Measurements from ENCODE around the gene CCSER1. TPM values are rescaled to one million over a fixed set of nuclear protein-coding genes. Genes with fewer than 3 reads are reported as not detected.

Gene CCSER1
- polyA plus RNA-seq, 3 donors: 0.09 to 0.75 (median 0.13) TPM

- no peak for TF ChIP-seq CTCF (IDR thresholded peaks at IDR 0.05)
- WGBS (ENCODE audit: insufficient coverage): no CpG with 5 or more reads among the region's 2 CpGs
- Mint-ChIP-seq H3K27ac (no peak overlapping the region), H3K27me3 (ENCODE audit: low read depth in 3 of 3) (no peaks in the 10 kb centered on the region), H3K36me3 (no peaks in the 10 kb centered on the region), H3K9me3 (peaks cover 0 to 4% (median 0%) of the 10 kb centered on the region in 7 donors), H3K4me3 (no peak overlapping the region), H3K4me1 (no peaks in the 10 kb centered on the region)
- Histone ChIP-seq H3K79me2 (ENCODE audit: insufficient read depth, low read length) (no peaks in the 10 kb centered on the region), H3K9ac (ENCODE audit: insufficient read depth, low read length, poor library complexity, severe bottlenecking) (no peak overlapping the region), H3K9me3 (replicated peaks in 1 of 2; ENCODE audit: control insufficient read depth in 1 of 2, insufficient read depth in 1 of 2, low read length in 2 of 2) (no peaks in the 10 kb centered on the region), H3K4me1 (ENCODE audit: control insufficient read depth in 1 of 2, insufficient read depth in 2 of 2, low read length in 2 of 2) (no peaks in the 10 kb centered on the region), H3K4me3 (replicated peaks in 1 of 3; ENCODE audit: low read depth in 2 of 3, low read length in 3 of 3) (no peak overlapping the region), H3K36me3 (replicated peaks in 1 of 2; ENCODE audit: control insufficient read depth in 1 of 2, insufficient read depth in 2 of 2, low read length in 2 of 2) (no peaks in the 10 kb centered on the region), H4K20me1 (ENCODE audit: insufficient read depth, low read length) (no peaks in the 10 kb centered on the region), H2AFZ (ENCODE audit: insufficient read depth, low read depth, low read length, poor library complexity, severe bottlenecking) (no peak overlapping the region), H3K27ac (ENCODE audit: low read depth in 1 of 2, low read length in 2 of 2) (no peak overlapping the region), H3K4me2 (replicated peaks; ENCODE audit: extremely low read depth, low read length, poor library complexity, severe bottlenecking) (no peak overlapping the region), H3K27me3 (ENCODE audit: control insufficient read depth in 2 of 2, insufficient read depth in 2 of 2, low read length in 2 of 2) (no peaks in the 10 kb centered on the region)
- intact Hi-C loops (cut with micrococcal nuclease): no loop called here
- DNase-seq: no peak
These were observed 1106.0 kb downstream of the CCSER1 start for GRCh38 chr4:91233164-91233563.

GRCh38 chr4:91243132-91243531, 1115.9 kb downstream of the CCSER1 start:
- Mint-ChIP-seq H3K4me1 (no peaks in the 10 kb centered on the region), H3K9me3 (peaks cover 8 to 27% (median 19%) of the 10 kb centered on the region in 7 donors), H3K36me3 (no peaks in the 10 kb centered on the region), H3K4me3 (no peak overlapping the region), H3K27ac (no peak overlapping the region), H3K27me3 (ENCODE audit: low read depth in 3 of 3) (no peaks in the 10 kb centered on the region)
- H3K4me1 ChIP-seq (ENCODE audit: control insufficient read depth in 1 of 2, insufficient read depth in 2 of 2, low read length in 2 of 2): no peaks in the 10 kb centered on the region
- peaks cover 24 to 32% of the 10 kb centered on the region in 2 donors for H3K9me3 ChIP-seq (replicated peaks in 1 of 2; ENCODE audit: control insufficient read depth in 1 of 2, insufficient read depth in 1 of 2, low read length in 2 of 2)
- DNase-seq: no peak
- H3K79me2 ChIP-seq (ENCODE audit: insufficient read depth, low read length): no peaks in the 10 kb centered on the region
- no peak overlapping the region for H3K4me2 ChIP-seq (replicated peaks; ENCODE audit: extremely low read depth, low read length, poor library complexity, severe bottlenecking)
- H3K9ac ChIP-seq (ENCODE audit: insufficient read depth, low read length, poor library complexity, severe bottlenecking): no peak overlapping the region
- 71% methylated on average over 2 of the region's 2 CpGs for WGBS (ENCODE audit: insufficient coverage)
- TF ChIP-seq CTCF (IDR thresholded peaks at IDR 0.05): no peak
- H2AFZ ChIP-seq (ENCODE audit: insufficient read depth, low read depth, low read length, poor library complexity, severe bottlenecking): no peak overlapping the region
- intact Hi-C loops (cut with micrococcal nuclease): no loop called here
- no peaks in the 10 kb centered on the region for H3K36me3 ChIP-seq (replicated peaks in 1 of 2; ENCODE audit: control insufficient read depth in 1 of 2, insufficient read depth in 2 of 2, low read length in 2 of 2)
- H3K4me3 ChIP-seq (replicated peaks in 1 of 3; ENCODE audit: low read depth in 2 of 3, low read length in 3 of 3): no peak overlapping the region
- H4K20me1 ChIP-seq (ENCODE audit: insufficient read depth, low read length): no peaks in the 10 kb centered on the region
- no peak overlapping the region for H3K27ac ChIP-seq (ENCODE audit: low read depth in 1 of 2, low read length in 2 of 2)
- H3K27me3 ChIP-seq (ENCODE audit: control insufficient read depth in 2 of 2, insufficient read depth in 2 of 2, low read length in 2 of 2): no peaks in the 10 kb centered on the region

All from CD14-positive monocyte (primary cell).